Endothelial cell of umbilical vein (primary cell): ENCODE data around the gene TRIM65. TPM values are rescaled to one million over a fixed set of nuclear protein-coding genes. Genes with fewer than 3 reads are reported as not detected.

Experiments used
- BruUV-seq: library from RNA; stranded (reverse); fragments of 400-500 nt; replicated peaks from 2 replicates; lab custom pipeline; 2021; lab: Mats Ljungman, UMichigan
- CTCF ChIA-PET: fragments of 300-600, 350-600 bp; sonication (Branson Sonifier 250); formaldehyde crosslinking; loops from one replicate; lab custom pipeline; 2021; ENCODE audit warnings: antibody characterized with exemption, inconsistent platforms; lab: Charles Lee
- POLR2A ChIA-PET: fragments of 300-600, 350-600 bp; sonication (Branson Sonifier 250); formaldehyde crosslinking; loops from one replicate; lab custom pipeline; 2021; ENCODE audit warnings: antibody characterized with exemption, inconsistent platforms; lab: Charles Lee
- DNase-seq: peaks from one replicate; pipeline ENCODE4 v3.0.0-alpha.2; 2011; ENCODE audit warnings: low read depth, low spot score
- FAIRE-seq: peaks from 2 replicates; lab custom pipeline; 2011; peaks lifted over from hg19 to GRCh38; lab: Jason Lieb, UNC
- H2AFZ ChIP-seq: 2 replicates; pipeline ENCODE4 v1.6.0; 2012; ENCODE audit warnings: low read depth, low read length, control low read depth, inconsistent platforms
- H3K27ac ChIP-seq: 2 replicates; pipeline ENCODE4 v1.5.1; 2011; ENCODE audit warnings: low read depth, mild to moderate bottlenecking, control low read depth, low read length, moderate library complexity; ENCODE audit not compliant: insufficient read depth
- H3K27me3 ChIP-seq, 2 experiments: 2 replicates each; pipeline versions ENCODE4 v1.6.0 to v1.6.1; 2011; ENCODE audit warnings: low read length in 2 of 2, mixed read lengths in 1 of 2; ENCODE audit not compliant: control insufficient read depth in 2 of 2, insufficient read depth in 2 of 2
- H3K36me3 ChIP-seq, 2 experiments: 2 replicates in 1 of 2; 3 replicates in 1 of 2; pipeline ENCODE4 v1.5.1; 2011; ENCODE audit warnings: low read length in 2 of 2, mild to moderate bottlenecking in 1 of 2, moderate library complexity in 1 of 2; ENCODE audit not compliant: control insufficient read depth in 2 of 2, insufficient read depth in 2 of 2; ENCODE audit errors: extremely low read depth in 1 of 2
- H3K4me1 ChIP-seq: 3 replicates; pipeline ENCODE4 v1.5.1; 2011; ENCODE audit warnings: mild to moderate bottlenecking, low read length; ENCODE audit not compliant: control insufficient read depth, insufficient read depth; ENCODE audit errors: extremely low read depth
- H3K4me2 ChIP-seq: 2 replicates; pipeline ENCODE4 v1.6.1; 2011; ENCODE audit warnings: low read length, control low read depth, mixed read lengths; ENCODE audit not compliant: insufficient read depth
- H3K4me3 ChIP-seq, 3 experiments: fragments of 200-600 bp in 1 of 3; sonication (generic), shearing (Covaris generic) in 1 of 3; replicated peaks in 1 of 3; 2 replicates each; pipeline ENCODE4 v1.5.1; 2011 to 2016; ENCODE audit warnings: control low read depth in 3 of 3, low read length in 3 of 3, mild to moderate bottlenecking in 2 of 3, inconsistent platforms in 1 of 3, low read depth in 1 of 3, moderate library complexity in 1 of 3; ENCODE audit not compliant: insufficient read depth in 1 of 3
- H3K79me2 ChIP-seq: 2 replicates; pipeline ENCODE4 v1.6.0; 2012; ENCODE audit warnings: low read length, inconsistent platforms; ENCODE audit not compliant: control insufficient read depth, insufficient read depth
- H3K9ac ChIP-seq: replicated peaks from 2 replicates; pipeline ENCODE3; 2011; ENCODE audit warnings: low read length, control low read depth; ENCODE audit not compliant: insufficient read depth; ENCODE audit errors: extremely low read depth
- H3K9me1 ChIP-seq: replicated peaks from 3 replicates; pipeline ENCODE4 v1.6.0; 2011; ENCODE audit warnings: mild to moderate bottlenecking, low read length; ENCODE audit not compliant: control insufficient read depth, insufficient read depth; ENCODE audit errors: extremely low read depth
- H3K9me3 ChIP-seq: replicated peaks from 2 replicates; pipeline ENCODE4 v1.5.1; 2012; ENCODE audit warnings: low read length, inconsistent platforms; ENCODE audit not compliant: control insufficient read depth, insufficient read depth
- H4K20me1 ChIP-seq: replicated peaks from 2 replicates; pipeline ENCODE3; 2011; ENCODE audit warnings: mild to moderate bottlenecking, low read length; ENCODE audit not compliant: control insufficient read depth, insufficient read depth; ENCODE audit errors: extremely low read depth
- CTCF ChIP-seq, 2 donors: IDR thresholded peaks; 1 replicate in 1 of 2; 2 replicates in 1 of 2; pipeline ENCODE4 v1.5.1; 2011; ENCODE audit warnings: low read length in 2 of 2, mild to moderate bottlenecking in 2 of 2, moderate library complexity in 2 of 2, control low read depth in 1 of 2, inconsistent platforms in 1 of 2, low read depth in 1 of 2; ENCODE audit not compliant: insufficient read depth in 1 of 2; ENCODE audit errors: extremely low read depth in 1 of 2
- JUN ChIP-seq: IDR thresholded peaks from 2 replicates; pipeline ENCODE4 v1.6.1; 2011; ENCODE audit warnings: borderline replicate concordance, low read depth; ENCODE audit not compliant: insufficient read length, insufficient read depth
- MAX ChIP-seq: IDR thresholded peaks from 2 replicates; pipeline ENCODE4 v1.6.1; 2011; ENCODE audit not compliant: insufficient read depth, insufficient read length
- dilution Hi-C: fragments of 300-500 bp; cut with MboI; formaldehyde crosslinking; loops from one replicate; pipeline ENCODE4 v1.15.0; 2019; ENCODE audit warnings: low sequenced_read_pairs; ENCODE audit not compliant: extremely low pct_ligation_motif_present
- intact Hi-C: fragments of 100-400 bp; cut with micrococcal nuclease; formaldehyde crosslinking; loops from one replicate; pipeline ENCODE4 v1.10.0; 2022
- polyA plus RNA-seq, 4 experiments: library from polyadenylated mRNA; depleted of rRNA in 3 of 4; stranded (reverse) in 3 of 4; unstranded in 1 of 4; fragments of >200 nt; gene quantifications; 2 replicates each; pipeline versions ENCODE4 v1.2.1 to v1.2.3, GENCODE V29; 2011 to 2012; ENCODE audit warnings: missing spikeins in 1 of 4
- total RNA-seq: library from RNA; stranded (reverse); gene quantifications from 2 replicates; pipeline ENCODE4 v1.2.3, GENCODE V29; 2021

Gene TRIM65
- total and polyA plus RNA-seq, 2 donors (not counting 3 experiments of a cell fraction or from before 2014, with no cell fraction given): 19.3 to 33.5 TPM

- no peaks in the 10 kb centered on the region for H3K9me1 ChIP-seq
- intact Hi-C loops: loop anchor here (1.0 to 2.0 kb wide), 7 partner anchors 19 to 98 kb away; partner anchors contain the start of genes MRPL38, TRIM65, UNC13D and UNK
- H3K4me1 ChIP-seq: peaks cover 34% of the 10 kb centered on the region
- peak overlapping the region; percentile 1 to 67 (median 66) for H3K4me3 ChIP-seq
- BruUV-seq: no TSS peak
- dilution Hi-C loops: no loop called here
- ChIA-PET CTCF (interaction anchor here (0.6 to 10.3 kb wide), 17 partner anchors 10 to 113 kb away, joined by 3 to 241 read pairs (median 5); partner anchors contain the start of genes GALK1, TRIM65, UNC13D and WBP2), POLR2A (interaction anchor here (0.7 to 3.0 kb wide), 2 partner anchors 14 to 19 kb away, joined by 3 to 17 read pairs; no protein-coding TSS in a partner anchor)
- H3K79me2 ChIP-seq: peaks cover 6% of the 10 kb centered on the region
- H3K36me3 ChIP-seq: peaks cover 3 to 18% of the 10 kb centered on the region in 2 experiments
- H2AFZ ChIP-seq: peak overlapping the region; percentile 11
- H3K4me2 ChIP-seq: peak overlapping the region; percentile 14
- TF ChIP-seq CTCF (IDR thresholded peaks at IDR 0.05; ENCODE audit: extremely low read depth in 1 of 2, insufficient read depth in 1 of 2, low read depth in 1 of 2, low read length in 2 of 2): peak; percentile 33 to 66
- TF ChIP-seq JUN: no peak
- peak; percentile 45 for TF ChIP-seq MAX
- FAIRE-seq (peak; percentile 42), DNase-seq (peak; percentile 74)
- no peaks in the 10 kb centered on the region for H3K9me3 ChIP-seq
- H3K27ac ChIP-seq: peak overlapping the region; percentile 70
- H4K20me1 ChIP-seq: no peaks in the 10 kb centered on the region
- no peaks in the 10 kb centered on the region for H3K27me3 ChIP-seq
- peak overlapping the region; percentile 82 for H3K9ac ChIP-seq
Observed at GRCh38 chr17:75877752-75878173, 19.0 kb downstream of the TRIM65 start.
